ENCODE results near the gene NUP210.

The NUP210 gene

DNA sequence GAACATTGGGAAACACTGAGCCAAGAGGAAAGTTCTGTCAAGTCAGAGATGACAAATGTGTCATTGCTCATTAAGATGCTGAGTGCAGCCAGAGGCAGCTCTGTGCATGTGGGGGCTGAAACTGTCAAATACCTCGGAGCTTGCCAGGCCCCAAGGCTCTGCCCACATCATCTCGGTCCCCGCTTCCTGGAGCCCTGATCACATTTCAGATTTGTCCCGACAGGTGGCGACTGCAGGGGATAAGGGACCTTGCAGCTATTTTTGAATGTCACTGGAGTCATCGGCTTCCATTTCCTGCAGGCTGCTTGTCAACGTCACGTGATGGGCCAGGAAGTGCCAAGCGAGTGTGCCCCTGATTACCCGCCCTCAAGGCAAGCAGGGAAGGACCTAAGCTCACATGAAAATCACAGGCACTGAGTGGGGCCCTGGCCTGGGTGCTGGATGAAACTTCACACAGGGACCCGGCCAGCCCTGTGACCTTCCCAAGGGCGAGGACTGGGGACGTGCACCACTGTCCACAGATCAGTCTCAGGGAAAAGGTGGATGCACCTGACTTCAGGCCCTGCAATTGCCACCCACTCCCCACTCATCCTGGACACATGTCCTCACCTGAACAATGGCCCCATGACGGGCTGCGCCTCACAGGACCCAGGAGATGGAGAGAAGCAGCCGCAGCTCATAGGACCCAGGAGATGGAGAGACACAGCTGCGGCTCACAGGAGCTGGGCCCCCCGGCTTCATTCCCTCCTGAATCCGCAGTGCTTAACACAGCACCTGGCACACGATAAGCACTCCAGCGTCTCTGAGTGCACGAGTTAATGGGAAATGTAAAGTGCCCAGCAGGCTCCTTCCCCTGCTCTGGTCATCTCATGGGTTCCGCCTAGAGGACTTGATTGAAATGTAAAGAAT lies 73.4 kb downstream of the NUP210 start:
- FAIRE-seq = no peak

GRCh38 chr3:13345772-13346171 lies 74.3 kb downstream of the NUP210 start:
- FAIRE-seq = no peak

DNA sequence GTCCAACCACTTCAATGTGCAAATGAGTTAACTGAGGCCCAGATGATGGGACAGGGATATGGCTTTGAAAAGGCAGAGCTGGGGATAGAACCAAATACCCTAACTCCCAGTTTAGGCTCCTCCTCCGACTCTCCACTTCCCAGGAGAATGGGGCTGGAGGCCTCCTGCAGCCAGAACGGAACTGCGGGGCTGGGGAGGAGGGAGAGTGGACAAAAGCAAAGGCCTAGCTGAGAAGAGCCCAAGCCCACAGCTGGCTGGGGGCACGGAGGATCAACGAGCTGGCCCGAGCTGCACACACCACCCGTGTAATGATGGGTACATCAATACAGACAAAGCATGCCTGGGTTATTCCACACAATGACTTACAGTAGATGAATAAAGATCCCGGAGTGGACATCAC lies 74.8 kb downstream of the NUP210 start:
- FAIRE-seq = no peak

DNA sequence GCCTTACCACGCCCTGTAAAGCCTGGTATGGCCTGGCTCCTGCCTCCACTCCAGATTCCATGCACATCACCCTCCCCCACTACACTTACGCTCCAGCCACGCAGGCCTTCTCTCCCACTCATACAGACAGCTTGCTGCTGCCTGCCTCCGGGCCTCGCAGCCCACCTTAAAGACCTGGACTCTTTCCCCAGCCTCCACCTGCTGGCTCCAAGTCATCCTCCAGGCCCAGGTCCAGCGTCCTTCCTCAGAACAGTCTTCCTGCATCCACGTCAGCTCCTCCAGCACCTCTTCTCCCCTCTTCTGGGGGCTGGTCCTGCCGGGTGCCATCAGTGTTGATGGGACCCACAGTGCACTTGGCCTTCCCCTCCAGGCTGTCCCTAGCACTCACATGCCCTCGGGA lies 75.5 kb downstream of the NUP210 start:
- no peak for FAIRE-seq

GRCh38 chr3:13343601-13344000 lies 76.5 kb downstream of the NUP210 start:
- FAIRE-seq = no peak

DNA sequence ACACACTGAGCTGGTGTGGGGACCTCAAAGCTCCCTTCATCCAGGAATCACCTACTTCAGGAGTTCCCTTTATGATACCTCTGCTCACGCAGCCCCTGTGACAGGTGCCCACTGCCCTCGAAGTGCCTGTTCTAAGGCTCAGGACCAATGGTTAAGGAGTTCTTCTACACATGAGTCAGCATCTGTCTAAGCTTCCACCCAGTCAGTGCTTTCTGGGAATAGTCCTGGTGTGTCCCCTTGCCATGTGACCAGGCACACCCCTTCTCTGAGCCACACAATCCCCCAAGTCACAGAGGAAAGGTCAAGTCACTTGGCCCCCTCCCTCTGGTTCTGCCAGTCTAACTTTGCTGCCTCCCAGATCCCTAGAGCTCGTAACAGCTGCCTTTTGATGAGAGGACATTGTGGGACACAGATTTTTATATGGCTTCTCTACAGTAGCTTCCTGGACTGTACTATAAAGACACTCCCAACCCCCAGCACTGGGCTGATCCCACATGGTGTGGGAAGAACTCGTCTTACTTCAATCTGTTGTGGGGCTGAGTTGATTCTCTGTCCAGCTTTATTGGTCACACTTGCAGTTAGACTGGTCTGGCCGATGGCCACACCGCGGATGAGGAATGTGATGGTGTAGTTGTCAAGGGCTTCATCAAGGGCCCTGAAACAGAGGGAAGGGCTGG lies 78.8 kb downstream of the NUP210 start:
- FAIRE-seq = no peak

- FAIRE-seq = no peak
These were observed 80.3 kb downstream of the NUP210 start for GRCh38 chr3:13339833-13340232.

DNA sequence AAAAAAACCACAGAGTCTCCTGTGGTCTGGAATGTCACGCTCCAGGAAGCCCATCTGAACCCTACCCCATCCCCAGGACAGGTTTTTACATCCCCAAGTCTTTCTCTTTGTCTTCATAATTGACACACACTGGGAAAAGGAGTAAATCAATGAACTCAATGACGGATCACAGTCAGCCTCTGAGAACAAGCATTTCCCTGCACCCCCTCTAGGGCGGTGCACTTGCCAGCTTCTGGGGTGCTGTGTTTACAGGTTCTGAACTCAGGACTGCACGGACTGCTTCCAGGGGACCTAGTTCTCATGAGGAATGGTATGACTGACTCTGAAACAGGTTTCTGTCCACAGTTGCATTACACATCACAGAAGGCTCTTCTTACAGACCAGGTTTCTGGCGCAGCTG lies 81.1 kb downstream of the NUP210 start:
- FAIRE-seq = no peak

DNA sequence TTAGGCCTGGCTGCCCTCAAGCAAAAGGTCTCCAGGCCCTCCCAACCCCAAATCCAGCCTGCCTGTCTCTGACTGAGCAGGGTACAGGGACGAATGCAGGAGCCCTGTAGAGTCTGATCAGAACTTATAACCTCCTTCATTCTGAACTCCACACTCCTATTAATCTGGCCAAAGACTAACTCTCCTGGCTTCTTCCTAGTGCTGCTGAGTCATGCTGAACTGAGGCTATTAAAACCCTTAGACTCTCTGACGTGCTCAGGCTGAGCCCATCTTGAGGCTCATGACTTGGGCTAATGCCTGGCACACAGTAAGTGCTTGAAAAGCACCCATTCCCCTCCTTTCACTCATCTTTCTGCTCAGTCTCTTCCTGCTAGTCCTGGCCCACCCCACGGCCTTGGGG lies 81.9 kb downstream of the NUP210 start:
- FAIRE-seq = no peak

- no peak for FAIRE-seq
These were observed 83.5 kb downstream of the NUP210 start for GRCh38 chr3:13336592-13336991.

DNA sequence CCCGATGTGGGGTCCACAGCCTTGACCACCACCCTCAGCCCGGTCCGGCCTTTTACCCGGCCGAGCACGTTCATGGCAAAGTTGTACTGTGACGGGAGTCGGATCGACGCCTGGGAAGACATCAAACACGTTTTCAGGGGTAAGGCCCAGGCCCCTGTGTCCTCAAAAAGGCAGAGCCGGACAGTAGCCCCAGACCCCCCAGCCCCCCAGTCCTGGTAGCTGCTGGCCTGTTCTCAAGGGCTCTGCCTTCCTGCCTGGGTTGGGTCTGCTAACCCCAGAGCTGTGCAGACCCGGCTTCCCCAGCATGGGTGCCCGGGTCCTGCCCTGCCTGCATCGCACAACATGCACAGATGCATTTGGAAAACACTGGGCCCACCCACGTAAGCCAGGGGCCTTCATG lies 84.6 kb downstream of the NUP210 start:
- no peak for FAIRE-seq

GRCh38 chr3:13335059-13335458 lies 85.1 kb downstream of the NUP210 start:
- FAIRE-seq = no peak

GRCh38 chr3:13333236-13333897 lies 86.8 kb downstream of the NUP210 start:
- FAIRE-seq = no peak

- FAIRE-seq = no peak
These were observed 87.4 kb downstream of the NUP210 start for GRCh38 chr3:13332740-13333139.

DNA sequence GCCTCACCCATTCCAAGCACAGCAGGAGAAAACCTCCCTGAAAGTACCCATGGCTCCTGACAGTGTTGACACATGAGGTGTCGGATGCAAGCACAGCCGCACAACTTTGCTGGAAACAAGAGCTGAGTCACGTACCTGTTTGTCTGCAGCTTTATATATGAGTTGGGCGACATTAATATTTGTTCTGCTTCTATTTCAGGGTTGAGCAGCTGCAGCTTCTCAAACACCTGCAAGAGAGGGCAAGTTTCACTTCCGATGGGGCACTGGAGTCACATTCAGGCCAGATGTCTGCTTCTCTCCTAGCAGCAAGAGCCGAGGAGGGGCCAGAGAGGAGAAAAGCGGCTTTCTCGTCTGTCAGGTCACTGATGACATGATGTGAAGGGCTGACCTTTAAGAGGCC lies 88.0 kb downstream of the NUP210 start:
- no peak for FAIRE-seq

GRCh38 chr3:13329746-13330145 lies 90.4 kb downstream of the NUP210 start:
- no peak for FAIRE-seq

- FAIRE-seq = no peak
These were observed 94.2 kb downstream of the NUP210 start for GRCh38 chr3:13325892-13326443.

GRCh38 chr3:13324835-13325501 lies 95.2 kb downstream of the NUP210 start:
- FAIRE-seq = no peak

- no peak for FAIRE-seq
These were observed 96.3 kb downstream of the NUP210 start for GRCh38 chr3:13323822-13324221.

DNA sequence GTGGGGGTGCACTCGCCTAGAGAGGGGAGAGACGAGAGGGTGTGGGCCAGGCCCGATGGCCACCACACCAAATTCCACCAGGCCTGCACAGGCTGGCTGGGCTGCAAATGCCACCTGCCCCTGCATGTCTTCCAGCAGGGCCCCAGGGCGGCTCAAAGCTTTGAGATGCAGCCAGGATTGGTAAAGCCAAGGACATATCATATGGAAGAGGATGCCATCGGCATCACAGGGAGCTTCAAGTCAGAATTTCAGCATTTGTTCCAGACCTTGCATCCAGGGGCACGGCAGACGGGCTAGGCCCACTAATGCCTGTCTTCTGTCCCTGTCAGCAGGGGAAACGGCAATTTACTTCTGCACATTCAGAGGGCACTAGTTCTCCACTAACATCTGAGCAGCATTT lies 97.8 kb downstream of the NUP210 start:
- FAIRE-seq = no peak

DNA sequence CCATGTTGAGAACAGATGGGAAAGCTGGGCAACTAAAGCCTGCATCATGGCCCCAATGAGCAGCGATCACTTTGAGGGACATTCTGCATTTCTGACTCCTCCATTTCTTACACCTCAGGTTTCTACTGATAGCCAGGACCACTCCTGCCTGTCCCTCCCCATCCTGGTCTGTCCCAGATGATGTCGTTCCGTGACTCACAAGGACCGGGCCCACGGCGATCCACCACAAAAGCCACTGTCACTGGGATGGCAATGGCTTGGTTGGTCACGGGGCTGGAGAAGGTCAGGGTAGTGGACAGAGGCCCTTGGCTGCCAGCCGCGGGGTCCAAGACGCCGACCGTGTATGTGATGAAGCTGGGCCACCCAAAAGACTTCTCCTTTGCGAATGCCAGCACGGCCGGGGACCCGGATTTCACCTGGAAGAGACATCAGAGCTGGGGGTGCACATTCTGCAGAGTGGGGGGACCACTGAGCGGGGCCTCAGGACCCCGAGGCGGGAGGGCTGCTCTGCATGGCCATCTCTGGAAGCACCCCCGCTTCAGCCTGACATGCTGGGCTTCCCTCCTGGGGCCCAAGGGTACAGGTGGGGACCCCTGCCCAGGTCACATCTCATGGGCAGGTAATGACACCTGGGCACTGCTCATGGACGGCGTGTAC lies 100.4 kb downstream of the NUP210 start:
- FAIRE-seq = no peak
